GM12878 (cell line): ENCODE measurements around the gene MFAP2. TPM values are rescaled to one million over a fixed set of nuclear protein-coding genes. Genes with fewer than 3 reads are reported as not detected.

ENCODE experiments used
- ATAC-seq: fragments of 200-7000 bp; cut with Tn5 transposase; 3 replicates; pipeline ENCODE4 v1.9.1; 2020; ENCODE audit warnings: mild to moderate bottlenecking, moderate library complexity
- BruUV-seq: library from RNA; stranded (reverse); fragments of 400-500 nt; replicated peaks from 2 replicates; lab custom pipeline; 2021; lab: Mats Ljungman, UMichigan
- CTCF ChIA-PET: fragments of 300-600 bp; sonication (Branson Sonifier 250); formaldehyde crosslinking; extraction: SDS; loops from one replicate; lab custom pipeline; 2021; ENCODE audit warnings: inconsistent platforms; lab: Yijun Ruan, JAX
- POLR2A ChIA-PET: fragments of 350-600 bp; formaldehyde crosslinking; extraction: SDS; loops from one replicate; lab custom pipeline; 2021; ENCODE audit warnings: inconsistent platforms; lab: Charles Lee
- RAD21 ChIA-PET: fragments of 300-600 bp; sonication (Branson Sonifier 250); formaldehyde crosslinking; loops from one replicate; lab custom pipeline; 2023; ENCODE audit warnings: antibody characterized with exemption; ENCODE audit not compliant: unreplicated experiment; lab: Charles Lee
- SMC1A ChIA-PET: fragments of 300-600 bp; sonication (Branson Sonifier 250); formaldehyde crosslinking; loops from one replicate; lab custom pipeline; 2023; ENCODE audit not compliant: unreplicated experiment, uncharacterized antibody; lab: Charles Lee
- DNase-seq: peaks from one replicate; pipeline ENCODE4 v3.0.0-alpha.2; 2011; ENCODE audit warnings: low read depth, low spot score
- FAIRE-seq: peaks from 3 replicates; lab custom pipeline; 2011; peaks lifted over from hg19 to GRCh38; lab: Jason Lieb, UNC
- H2AFZ ChIP-seq: 2 replicates; pipeline ENCODE4 v1.6.0; 2011; ENCODE audit warnings: low read depth, low read length, control low read depth; ENCODE audit not compliant: control insufficient read depth
- H3K27ac ChIP-seq: 2 replicates; pipeline ENCODE4 v1.5.1; 2011; ENCODE audit warnings: control low read depth; ENCODE audit not compliant: control insufficient read depth, insufficient read depth
- H3K27me3 ChIP-seq, 2 experiments: replicated peaks in 1 of 2; 2 replicates each; pipeline versions ENCODE4 v1.6.0 to v1.6.1; 2011; ENCODE audit warnings: low read length in 1 of 2; ENCODE audit not compliant: control insufficient read depth in 2 of 2, insufficient read depth in 2 of 2
- H3K36me3 ChIP-seq, 2 experiments: 2 replicates each; pipeline ENCODE4 v1.5.1; 2011; ENCODE audit warnings: low read length in 1 of 2; ENCODE audit not compliant: control insufficient read depth in 2 of 2, insufficient read depth in 2 of 2
- H3K4me1 ChIP-seq: 2 replicates; pipeline ENCODE4 v1.6.1; 2011; ENCODE audit warnings: mild to moderate bottlenecking, low read length, moderate library complexity, mixed read lengths; ENCODE audit not compliant: control insufficient read depth, insufficient read depth
- H3K4me2 ChIP-seq: 2 replicates; pipeline ENCODE4 v1.6.0; 2011; ENCODE audit warnings: control low read depth; ENCODE audit not compliant: control insufficient read depth, insufficient read depth
- H3K4me3 ChIP-seq: fragments of 200-600 bp; sonication (generic); 2 replicates; pipeline ENCODE4 v1.5.1; 2016
- H3K79me2 ChIP-seq: 2 replicates; pipeline ENCODE4 v1.6.0; 2011; ENCODE audit warnings: low read length; ENCODE audit not compliant: control insufficient read depth, insufficient read depth
- H3K9ac ChIP-seq: 2 replicates; pipeline ENCODE4 v1.8.0; 2011; ENCODE audit warnings: low read length, control low read depth, mixed read lengths; ENCODE audit not compliant: control insufficient read depth, insufficient read depth
- H3K9me3 ChIP-seq: replicated peaks from 3 replicates; pipeline ENCODE4 v1.5.1; 2011; ENCODE audit warnings: mild to moderate bottlenecking, low read length; ENCODE audit not compliant: control insufficient read depth, insufficient read depth
- H4K20me1 ChIP-seq: 2 replicates; pipeline ENCODE4 v1.6.0; 2011; ENCODE audit not compliant: control insufficient read depth, insufficient read depth
- ATF7 ChIP-seq: fragments of 450-650 bp; IDR thresholded peaks from 2 replicates; pipeline ENCODE4 v1.6.1; 2016; ENCODE audit warnings: low read depth, mild to moderate bottlenecking
- CHD1 ChIP-seq: IDR thresholded peaks from 2 replicates; pipeline ENCODE4 v1.6.1; 2012; ENCODE audit warnings: low read depth, low read length, improper control_type of control experiment
- ESRRA ChIP-seq: IDR thresholded peaks from 2 replicates; pipeline ENCODE4 v1.6.1; 2012; ENCODE audit warnings: mild to moderate bottlenecking, low read length, improper control_type of control experiment
- HDAC6 ChIP-seq: fragments of 200-600 bp; sonication (generic); IDR thresholded peaks from one replicate; pipeline ENCODE4 v1.8.0; 2017; ENCODE audit warnings: antibody characterized with exemption; ENCODE audit not compliant: unreplicated experiment
- KLF5 ChIP-seq: fragments of 450-650 bp; IDR thresholded peaks from 2 replicates; pipeline ENCODE4 v1.6.1; 2014; ENCODE audit warnings: mild to moderate bottlenecking; ENCODE audit not compliant: partially characterized antibody
- RAD21 ChIP-seq: IDR thresholded peaks from 2 replicates; pipeline ENCODE4 v1.6.1; 2011; ENCODE audit warnings: mild to moderate bottlenecking, low read depth, low read length, moderate library complexity; ENCODE audit not compliant: insufficient read depth
- SMAD1 ChIP-seq: fragments of 450-650 bp; IDR thresholded peaks from 2 replicates; pipeline ENCODE4 v1.6.1; 2018; ENCODE audit warnings: mild to moderate bottlenecking, low read depth; ENCODE audit not compliant: partially characterized antibody
- SREBF1 ChIP-seq: IDR thresholded peaks from 2 replicates; pipeline ENCODE4 v1.6.1; 2012; ENCODE audit warnings: mild to moderate bottlenecking, low read length
- ZBED1 ChIP-seq: IDR thresholded peaks from 2 replicates; pipeline ENCODE4 v1.6.1; 2016; ENCODE audit warnings: borderline replicate concordance
- WGBS: methylation state at CpG from one replicate; pipeline ENCODE4 v1.1.6; 2016; ENCODE audit warnings: low lambda C conversion rate; ENCODE audit not compliant: insufficient replicate concordance, insufficient coverage; ENCODE audit errors: missing lambda C conversion rate; 5-methylcytosine and 5-hydroxymethylcytosine counted together
- in situ Hi-C: fragments of 300-500 bp; cut with MboI; formaldehyde crosslinking; loops from 9 replicates; pipeline ENCODE4 v1.14.3; 2018; ENCODE audit warnings: mixed read lengths
- intact Hi-C: fragments of 100-400 bp; cut with micrococcal nuclease; formaldehyde crosslinking; loops from one replicate; pipeline ENCODE4 v1.14.2; 2022; ENCODE audit not compliant: unreplicated experiment
- polyA plus RNA-seq, 11 experiments: library from polyadenylated mRNA; depleted of rRNA in 4 of 11; unstranded in 6 of 11; stranded (reverse) in 5 of 11; fragments of >200 nt; fragmentation: Nextera tagmentation in 4 of 11; fragmentation: Illumina TruSeq in 1 of 11; extraction: Ambion mirVana in 4 of 11; extraction: Trizol in 1 of 11; gene quantifications; 1 replicate in 1 of 11; 2 replicates in 10 of 11; pipeline versions ENCODE4 v1.2.1 to v1.2.3, GENCODE V29; 2011 to 2016; ENCODE audit warnings: inconsistent platforms in 2 of 11, missing spikeins in 2 of 11, low read depth in 1 of 11
- total RNA-seq, 4 experiments: library from RNA; depleted of rRNA in 3 of 4; stranded (reverse); fragments of >200 nt in 3 of 4; fragmentation: Illumina TruSeq in 1 of 4; extraction: Trizol in 1 of 4; gene quantifications; 2 replicates each; pipeline versions ENCODE4 v1.2.1 to v1.2.3, GENCODE V29; 2013 to 2021
- TF ChIP-seq, protein P1 (sequence below): fragments of 450-650 bp; IDR thresholded peaks from 2 replicates; pipeline ENCODE4 v1.6.1; 2016; ENCODE audit warnings: mild to moderate bottlenecking
- TF ChIP-seq, protein P2 (sequence below): fragments of 450-650 bp; IDR thresholded peaks from 2 replicates; pipeline ENCODE4 v1.6.1; 2017; ENCODE audit warnings: antibody characterized with exemption, mild to moderate bottlenecking, moderate library complexity
- TF ChIP-seq, protein P3 (sequence below): fragments of 450-650 bp; IDR thresholded peaks from 2 replicates; pipeline ENCODE4 v1.6.1; 2017; ENCODE audit warnings: mild to moderate bottlenecking, low read depth, inconsistent platforms; ENCODE audit not compliant: poor library complexity, severe bottlenecking
- TF ChIP-seq, protein P4 (sequence below): fragments of 450-650 bp; IDR thresholded peaks from 2 replicates; pipeline ENCODE4 v1.6.1; 2017; ENCODE audit warnings: borderline replicate concordance
- TF ChIP-seq, protein P5 (sequence below): fragments of 450-650 bp; IDR thresholded peaks from 2 replicates; pipeline ENCODE4 v1.6.1; 2017; ENCODE audit warnings: mild to moderate bottlenecking

Gene MFAP2
- total and polyA plus RNA-seq, 10 of the 15 experiments (the other 5 are each of a cell fraction or from before 2014, with no cell fraction given): 0.16 TPM; not detected in 9

DNA sequence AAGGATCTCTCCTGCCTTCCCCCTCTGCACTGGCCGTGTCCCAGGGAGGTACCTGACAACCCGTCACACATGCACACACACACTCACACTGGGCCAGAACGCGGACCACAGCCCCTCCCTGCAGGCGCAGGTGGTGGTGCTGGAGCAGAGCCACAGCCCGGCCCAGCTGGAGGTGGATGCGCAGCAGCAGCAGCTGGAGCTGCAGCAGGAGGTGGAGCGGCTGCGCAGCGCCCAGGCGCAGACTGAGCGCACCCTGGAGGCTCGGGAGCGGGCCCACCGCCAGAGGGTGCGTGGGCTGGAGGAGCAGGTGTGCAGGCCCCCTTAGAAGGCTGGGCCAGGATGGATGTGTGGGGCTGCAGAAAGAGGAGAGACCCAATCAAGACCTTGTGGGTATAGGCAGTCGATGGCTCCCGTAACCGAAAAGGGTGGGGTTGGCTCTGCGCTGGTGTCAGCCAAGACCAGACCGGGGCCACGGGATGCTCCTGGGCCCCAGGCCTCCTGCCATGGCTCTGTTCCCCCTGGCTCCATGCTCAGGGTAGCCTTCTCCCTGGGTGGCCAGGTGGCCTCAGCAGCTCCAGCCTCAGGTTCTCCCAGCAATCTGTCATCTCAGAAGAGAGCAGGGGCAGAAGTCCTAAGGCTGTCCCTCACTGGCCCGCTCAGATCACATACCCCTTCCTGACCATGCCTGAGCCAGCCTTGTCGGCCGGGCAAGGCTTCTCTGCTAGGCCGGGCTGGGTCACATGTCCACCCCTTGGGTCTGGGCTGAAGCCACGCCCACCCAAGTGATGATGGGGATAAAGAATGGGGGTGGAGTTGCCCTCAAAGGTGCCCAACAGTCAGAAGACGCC lies 8.9 kb downstream of the MFAP2 start:
- FAIRE-seq: no peak
- ATAC-seq: peak; percentile 27; the same call in 2 of the 3 replicates
- DNase-seq: no peak
- POLR2A ChIA-PET: interaction anchor here (0.6 kb wide), 1 partner anchor 878 kb away, joined by 5 read pairs; no protein-coding TSS in a partner anchor
- intact Hi-C loops: no loop called here
- no peaks in the 10 kb centered on the region for H3K27me3 ChIP-seq
- H3K4me3 ChIP-seq: no peak overlapping the region
- no peaks in the 10 kb centered on the region for H3K4me1 ChIP-seq
- no peaks in the 10 kb centered on the region for H3K9me3 ChIP-seq
- SMC1A ChIA-PET: no interaction called here
- CTCF ChIA-PET: no interaction called here
- RAD21 ChIA-PET: no interaction called here
- H4K20me1 ChIP-seq: no peaks in the 10 kb centered on the region
- 58% methylated on average over 25 of the region's 28 CpGs for WGBS
- H3K27ac ChIP-seq: no peak overlapping the region
- no peak overlapping the region for H3K9ac ChIP-seq
- no peak overlapping the region for H3K4me2 ChIP-seq
- no peaks in the 10 kb centered on the region for H3K79me2 ChIP-seq
- in situ Hi-C loops: no loop called here
- no peaks in the 10 kb centered on the region for H3K36me3 ChIP-seq
- no TSS peak for BruUV-seq
- no peak overlapping the region for H2AFZ ChIP-seq
- TF ChIP-seq RAD21 (no peak), ZBED1 (no peak), SREBF1 (no peak), ESRRA (no peak), HDAC6 (no peak), SMAD1 (no peak), ATF7 (no peak), KLF5 (no peak), CHD1 (no peak)
- TF ChIP-seq, protein P1, sequence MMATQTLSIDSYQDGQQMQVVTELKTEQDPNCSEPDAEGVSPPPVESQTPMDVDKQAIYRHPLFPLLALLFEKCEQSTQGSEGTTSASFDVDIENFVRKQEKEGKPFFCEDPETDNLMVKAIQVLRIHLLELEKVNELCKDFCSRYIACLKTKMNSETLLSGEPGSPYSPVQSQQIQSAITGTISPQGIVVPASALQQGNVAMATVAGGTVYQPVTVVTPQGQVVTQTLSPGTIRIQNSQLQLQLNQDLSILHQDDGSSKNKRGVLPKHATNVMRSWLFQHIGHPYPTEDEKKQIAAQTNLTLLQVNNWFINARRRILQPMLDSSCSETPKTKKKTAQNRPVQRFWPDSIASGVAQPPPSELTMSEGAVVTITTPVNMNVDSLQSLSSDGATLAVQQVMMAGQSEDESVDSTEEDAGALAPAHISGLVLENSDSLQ: no peak
- TF ChIP-seq, protein P2, sequence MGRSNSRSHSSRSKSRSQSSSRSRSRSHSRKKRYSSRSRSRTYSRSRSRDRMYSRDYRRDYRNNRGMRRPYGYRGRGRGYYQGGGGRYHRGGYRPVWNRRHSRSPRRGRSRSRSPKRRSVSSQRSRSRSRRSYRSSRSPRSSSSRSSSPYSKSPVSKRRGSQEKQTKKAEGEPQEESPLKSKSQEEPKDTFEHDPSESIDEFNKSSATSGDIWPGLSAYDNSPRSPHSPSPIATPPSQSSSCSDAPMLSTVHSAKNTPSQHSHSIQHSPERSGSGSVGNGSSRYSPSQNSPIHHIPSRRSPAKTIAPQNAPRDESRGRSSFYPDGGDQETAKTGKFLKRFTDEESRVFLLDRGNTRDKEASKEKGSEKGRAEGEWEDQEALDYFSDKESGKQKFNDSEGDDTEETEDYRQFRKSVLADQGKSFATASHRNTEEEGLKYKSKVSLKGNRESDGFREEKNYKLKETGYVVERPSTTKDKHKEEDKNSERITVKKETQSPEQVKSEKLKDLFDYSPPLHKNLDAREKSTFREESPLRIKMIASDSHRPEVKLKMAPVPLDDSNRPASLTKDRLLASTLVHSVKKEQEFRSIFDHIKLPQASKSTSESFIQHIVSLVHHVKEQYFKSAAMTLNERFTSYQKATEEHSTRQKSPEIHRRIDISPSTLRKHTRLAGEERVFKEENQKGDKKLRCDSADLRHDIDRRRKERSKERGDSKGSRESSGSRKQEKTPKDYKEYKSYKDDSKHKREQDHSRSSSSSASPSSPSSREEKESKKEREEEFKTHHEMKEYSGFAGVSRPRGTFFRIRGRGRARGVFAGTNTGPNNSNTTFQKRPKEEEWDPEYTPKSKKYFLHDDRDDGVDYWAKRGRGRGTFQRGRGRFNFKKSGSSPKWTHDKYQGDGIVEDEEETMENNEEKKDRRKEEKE: no peak
- TF ChIP-seq, protein P3, sequence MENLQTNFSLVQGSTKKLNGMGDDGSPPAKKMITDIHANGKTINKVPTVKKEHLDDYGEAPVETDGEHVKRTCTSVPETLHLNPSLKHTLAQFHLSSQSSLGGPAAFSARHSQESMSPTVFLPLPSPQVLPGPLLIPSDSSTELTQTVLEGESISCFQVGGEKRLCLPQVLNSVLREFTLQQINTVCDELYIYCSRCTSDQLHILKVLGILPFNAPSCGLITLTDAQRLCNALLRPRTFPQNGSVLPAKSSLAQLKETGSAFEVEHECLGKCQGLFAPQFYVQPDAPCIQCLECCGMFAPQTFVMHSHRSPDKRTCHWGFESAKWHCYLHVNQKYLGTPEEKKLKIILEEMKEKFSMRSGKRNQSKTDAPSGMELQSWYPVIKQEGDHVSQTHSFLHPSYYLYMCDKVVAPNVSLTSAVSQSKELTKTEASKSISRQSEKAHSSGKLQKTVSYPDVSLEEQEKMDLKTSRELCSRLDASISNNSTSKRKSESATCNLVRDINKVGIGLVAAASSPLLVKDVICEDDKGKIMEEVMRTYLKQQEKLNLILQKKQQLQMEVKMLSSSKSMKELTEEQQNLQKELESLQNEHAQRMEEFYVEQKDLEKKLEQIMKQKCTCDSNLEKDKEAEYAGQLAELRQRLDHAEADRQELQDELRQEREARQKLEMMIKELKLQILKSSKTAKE: no peak
- TF ChIP-seq, protein P4, sequence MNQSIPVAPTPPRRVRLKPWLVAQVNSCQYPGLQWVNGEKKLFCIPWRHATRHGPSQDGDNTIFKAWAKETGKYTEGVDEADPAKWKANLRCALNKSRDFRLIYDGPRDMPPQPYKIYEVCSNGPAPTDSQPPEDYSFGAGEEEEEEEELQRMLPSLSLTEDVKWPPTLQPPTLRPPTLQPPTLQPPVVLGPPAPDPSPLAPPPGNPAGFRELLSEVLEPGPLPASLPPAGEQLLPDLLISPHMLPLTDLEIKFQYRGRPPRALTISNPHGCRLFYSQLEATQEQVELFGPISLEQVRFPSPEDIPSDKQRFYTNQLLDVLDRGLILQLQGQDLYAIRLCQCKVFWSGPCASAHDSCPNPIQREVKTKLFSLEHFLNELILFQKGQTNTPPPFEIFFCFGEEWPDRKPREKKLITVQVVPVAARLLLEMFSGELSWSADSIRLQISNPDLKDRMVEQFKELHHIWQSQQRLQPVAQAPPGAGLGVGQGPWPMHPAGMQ: no peak
- TF ChIP-seq, protein P5, sequence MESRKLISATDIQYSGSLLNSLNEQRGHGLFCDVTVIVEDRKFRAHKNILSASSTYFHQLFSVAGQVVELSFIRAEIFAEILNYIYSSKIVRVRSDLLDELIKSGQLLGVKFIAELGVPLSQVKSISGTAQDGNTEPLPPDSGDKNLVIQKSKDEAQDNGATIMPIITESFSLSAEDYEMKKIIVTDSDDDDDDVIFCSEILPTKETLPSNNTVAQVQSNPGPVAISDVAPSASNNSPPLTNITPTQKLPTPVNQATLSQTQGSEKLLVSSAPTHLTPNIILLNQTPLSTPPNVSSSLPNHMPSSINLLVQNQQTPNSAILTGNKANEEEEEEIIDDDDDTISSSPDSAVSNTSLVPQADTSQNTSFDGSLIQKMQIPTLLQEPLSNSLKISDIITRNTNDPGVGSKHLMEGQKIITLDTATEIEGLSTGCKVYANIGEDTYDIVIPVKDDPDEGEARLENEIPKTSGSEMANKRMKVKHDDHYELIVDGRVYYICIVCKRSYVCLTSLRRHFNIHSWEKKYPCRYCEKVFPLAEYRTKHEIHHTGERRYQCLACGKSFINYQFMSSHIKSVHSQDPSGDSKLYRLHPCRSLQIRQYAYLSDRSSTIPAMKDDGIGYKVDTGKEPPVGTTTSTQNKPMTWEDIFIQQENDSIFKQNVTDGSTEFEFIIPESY: no peak
